ENCODE data around the gene NUP153.

- TF ChIP-seq CTCF (IDR thresholded peaks at IDR 0.05; ENCODE audit: low read depth, low read length) (no peak), POLR2A (IDR thresholded peaks at IDR 0.05; ENCODE audit: extremely low read depth, insufficient read length) (no peak)
Observed at GRCh38 chr6:17679726-17680125, 27.0 kb downstream of the NUP153 start.

Data from NB4 (cell line).